Uterus (tissue), 2 donors: ENCODE results near the gene CTCF.

Experiments used
- CTCF ChIP-seq, 4 experiments: fragments of 200-600 bp in 2 of 4; fragments of 450-650 bp in 2 of 4; sonication (generic) in 2 of 4; IDR thresholded peaks; one replicate each; pipeline ENCODE4 v1.5.1; 2016 to 2019; ENCODE audit warnings: antibody characterized with exemption in 4 of 4, mild to moderate bottlenecking in 2 of 4, moderate library complexity in 1 of 4
- POLR2A ChIP-seq, 2 donors: fragments of 450-650 bp; IDR thresholded peaks; one replicate each; pipeline ENCODE4 v1.6.1; 2016; ENCODE audit warnings: antibody characterized with exemption in 2 of 2, mild to moderate bottlenecking in 1 of 2, moderate library complexity in 1 of 2

GRCh38 chr16:67677712-67678111 lies 115.4 kb downstream of the CTCF start:
- no peak for TF ChIP-seq CTCF (IDR thresholded peaks at IDR 0.05)
- no peak for TF ChIP-seq POLR2A (IDR thresholded peaks at IDR 0.05)
